ENCODE measurements around the gene CYP4F11.
"Not testable (repeated sequence)": the region's sequence is repeated elsewhere in the genome, so short reads cannot be mapped to it uniquely, and the experiment has no call there.

- not testable (repeated sequence) for TF ChIP-seq CTCF, POLR2A (IDR thresholded peaks at IDR 0.05)
These were observed 34.3 kb downstream of the CYP4F11 start for GRCh38 chr19:15900032-15900431.
